GM19239 (cell line): ENCODE results near the gene TMEM222.
"Not testable (repeated sequence)": the region's sequence is repeated elsewhere in the genome, so short reads cannot be mapped to it uniquely, and the experiment has no call there.

Experiments used
- DNase-seq: peaks from one replicate; pipeline ENCODE4 v3.0.0; 2011; ENCODE audit warnings: low spot score; ENCODE audit not compliant: insufficient read length
- FAIRE-seq: peaks from 2 replicates; lab custom pipeline; 2011; peaks lifted over from hg19 to GRCh38; lab: Jason Lieb, UNC

TMEM222 gene

DNA sequence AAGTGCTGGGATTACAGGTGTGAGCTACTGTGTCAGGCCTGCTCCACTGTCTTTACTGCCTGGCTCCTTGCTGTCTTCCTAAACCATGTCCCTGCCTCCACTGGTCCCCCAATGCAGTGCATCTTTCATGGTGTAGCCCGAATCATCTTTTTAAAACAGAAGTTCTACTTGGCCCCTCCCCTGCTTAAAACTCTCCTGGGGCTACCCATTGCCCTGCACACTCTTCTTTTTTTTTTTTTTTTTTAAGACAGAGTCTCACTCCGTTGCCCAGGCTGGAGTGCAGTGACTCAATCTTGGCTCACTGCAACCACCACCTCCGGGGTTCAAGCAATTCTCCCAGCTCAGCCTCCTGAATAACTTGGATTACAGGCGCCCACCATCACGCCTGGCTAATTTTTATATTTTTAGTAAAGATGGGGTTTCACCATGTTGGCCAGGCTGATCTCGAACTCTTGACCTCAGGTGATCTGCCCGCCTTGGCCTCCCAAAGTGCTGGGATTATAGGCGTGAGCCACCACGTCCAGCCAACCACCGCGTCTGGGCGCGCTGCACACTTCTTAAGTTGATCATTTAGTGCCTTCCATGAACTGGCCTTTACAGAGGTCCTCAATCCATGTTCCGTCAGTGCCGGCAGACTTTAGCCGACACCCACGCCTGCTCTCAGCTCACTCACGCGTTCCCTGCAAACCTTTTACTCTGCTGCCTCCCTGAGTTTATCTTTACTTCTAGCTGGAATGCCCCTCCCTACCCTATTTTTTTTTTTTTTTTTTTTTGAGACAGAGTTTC is 50.3 kb downstream of the TMEM222 start:
- no peak for DNase-seq
- no peak for FAIRE-seq

DNA sequence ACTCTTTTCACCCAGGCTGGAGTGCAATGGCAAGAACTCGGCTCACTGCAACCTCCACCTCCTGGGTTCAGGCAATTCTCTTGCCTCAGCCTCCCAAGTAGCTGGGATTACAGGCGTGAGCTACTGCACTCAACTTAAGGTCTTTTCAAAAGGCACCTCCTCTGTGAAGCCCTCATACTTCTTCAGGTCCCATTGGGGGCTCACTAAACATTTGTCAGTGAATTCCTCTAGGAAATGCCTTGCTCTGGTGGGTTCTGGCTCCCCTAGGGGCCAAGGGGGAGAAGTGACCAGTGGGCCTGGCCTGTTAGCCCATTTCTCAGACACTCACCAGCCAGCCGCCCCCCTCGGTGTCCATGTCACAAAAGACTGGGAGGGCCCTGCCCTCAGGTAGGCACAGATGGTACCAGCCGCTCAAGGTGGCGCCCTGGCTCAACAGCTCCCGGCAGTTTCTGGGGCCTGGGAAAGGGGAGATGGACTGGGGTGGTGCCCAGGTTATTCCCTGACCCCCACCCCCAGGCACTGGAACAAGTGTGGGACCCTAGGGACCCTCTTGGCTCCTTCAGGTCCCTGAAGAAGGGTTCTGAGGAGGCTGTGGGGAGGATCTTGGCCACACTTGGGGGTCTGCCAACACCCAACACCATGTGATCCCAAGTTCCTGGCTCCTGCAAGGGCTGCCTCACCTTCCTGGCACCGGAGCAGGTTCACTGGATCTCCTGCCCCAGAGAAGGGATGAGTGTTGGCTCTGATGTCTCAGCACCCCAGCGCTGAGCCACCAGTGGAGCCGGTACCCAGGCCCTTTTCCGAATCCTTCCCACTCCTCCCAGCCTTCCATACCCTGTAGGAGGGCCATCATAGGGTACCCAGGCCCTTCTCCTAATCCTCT is 51.1 kb downstream of the TMEM222 start:
- FAIRE-seq, result no peak
- no peak for DNase-seq

DNA sequence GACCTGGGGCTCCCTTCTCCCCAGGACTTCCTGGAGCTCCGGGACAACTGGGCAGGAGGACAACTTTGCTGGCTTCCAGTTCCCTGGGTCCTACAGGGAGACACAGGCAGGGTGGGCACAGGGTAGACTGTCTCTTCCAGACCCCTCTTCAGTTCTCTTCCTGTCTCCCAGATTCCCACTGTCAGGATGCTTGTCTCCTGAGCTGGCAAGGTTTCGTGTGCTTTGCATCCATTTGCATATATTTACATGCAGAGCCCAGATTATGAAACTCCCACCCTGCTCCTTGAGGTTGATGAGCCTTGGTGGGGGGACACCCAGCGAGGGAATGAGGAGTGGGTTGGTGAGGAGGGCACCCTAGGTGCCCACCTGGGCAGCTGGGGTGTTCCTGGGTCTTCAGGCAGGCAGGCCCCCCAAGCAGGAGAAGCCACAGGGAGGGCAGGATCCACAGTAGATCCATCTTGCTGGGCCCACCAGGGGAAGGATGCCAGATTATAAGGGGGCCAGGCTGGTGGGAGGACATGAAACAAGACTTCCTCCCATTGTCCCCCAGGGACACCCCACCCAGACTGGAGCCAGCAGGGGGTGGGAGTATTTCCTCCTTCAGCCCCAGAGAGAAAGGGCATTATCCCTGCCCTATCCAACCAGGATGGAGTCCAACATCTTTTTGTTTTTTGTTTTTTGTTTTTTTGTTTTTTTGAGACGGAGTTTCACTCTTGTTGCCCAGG is 52.6 kb downstream of the TMEM222 start, which contains the start of gene FCN3:
Gene FCN3 (minus strand): TSS at position 463 of the 725 bp plus-strand sequence. CDS start 6 bp downstream, at position 457.
- DNase-seq, result no peak

DNA sequence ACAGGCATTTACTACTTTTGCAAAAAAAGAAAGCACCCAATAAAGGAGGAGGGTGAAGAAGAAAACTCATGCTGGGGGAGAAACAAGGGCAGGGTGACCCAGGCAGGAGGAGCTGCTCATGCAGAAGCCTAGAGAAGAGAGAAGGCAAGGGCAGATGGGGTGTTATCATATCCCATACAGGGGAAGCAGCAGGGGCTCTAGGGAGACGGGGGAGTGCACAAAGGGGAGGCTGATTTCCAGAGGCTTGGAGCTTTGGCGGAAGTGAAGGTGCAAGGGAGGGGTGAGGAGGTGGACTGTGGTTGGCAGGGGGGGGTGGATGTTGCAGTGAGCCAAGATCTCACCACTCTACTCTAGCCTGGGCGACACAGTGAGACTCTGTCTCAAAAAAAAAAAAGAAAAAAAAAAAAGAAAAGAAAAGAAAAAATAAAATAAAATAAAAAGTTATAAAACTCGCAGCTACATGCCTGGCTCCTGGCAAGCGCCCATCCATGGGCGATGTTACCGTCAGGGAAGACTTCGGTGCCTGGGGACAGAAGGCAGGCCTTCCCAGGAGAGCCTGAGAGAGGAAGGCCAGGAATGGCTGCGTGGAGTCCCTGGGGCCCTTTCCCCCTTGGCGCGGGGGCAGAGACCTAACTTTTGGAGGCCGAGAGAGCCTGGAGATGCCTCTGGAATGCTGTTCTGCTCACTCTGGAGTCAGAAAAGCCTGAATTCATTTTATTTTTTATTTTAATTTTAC is 56.0 kb downstream of the TMEM222 start:
- DNase-seq, result no peak
- FAIRE-seq, result no peak

More for the DNA sequence above, 52.6 kb downstream of the TMEM222 start, which contains the start of gene FCN3:
- FAIRE-seq, result no peak

DNA sequence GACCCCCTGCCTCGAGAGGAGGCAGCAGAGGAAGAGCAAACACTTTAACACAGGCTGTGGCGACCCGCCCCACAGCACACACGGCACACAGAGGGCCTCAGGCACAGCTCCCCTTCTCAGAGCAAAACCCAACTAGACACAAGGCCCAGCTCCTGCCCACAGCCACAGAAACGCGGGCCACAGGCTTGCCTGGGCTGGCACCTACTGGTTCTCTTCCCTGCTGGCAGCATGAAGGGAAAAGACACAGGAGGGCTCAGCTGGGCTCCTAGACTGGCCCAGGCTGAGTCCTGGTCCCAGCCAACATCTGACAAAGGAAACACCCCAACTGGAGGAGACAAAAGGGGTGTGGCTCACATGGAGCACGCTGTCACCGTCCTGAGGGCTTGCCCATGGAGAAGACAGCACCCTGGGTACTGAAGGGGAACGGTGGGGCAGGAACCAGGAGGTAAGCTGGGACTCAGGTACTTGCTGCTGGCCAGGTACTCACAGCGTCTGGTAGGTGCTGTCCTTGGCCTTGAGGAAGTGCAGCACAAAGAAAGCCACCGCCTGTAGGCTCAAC is 57.7 kb downstream of the TMEM222 start:
- DNase-seq, result no peak
- FAIRE-seq, result no peak

DNA sequence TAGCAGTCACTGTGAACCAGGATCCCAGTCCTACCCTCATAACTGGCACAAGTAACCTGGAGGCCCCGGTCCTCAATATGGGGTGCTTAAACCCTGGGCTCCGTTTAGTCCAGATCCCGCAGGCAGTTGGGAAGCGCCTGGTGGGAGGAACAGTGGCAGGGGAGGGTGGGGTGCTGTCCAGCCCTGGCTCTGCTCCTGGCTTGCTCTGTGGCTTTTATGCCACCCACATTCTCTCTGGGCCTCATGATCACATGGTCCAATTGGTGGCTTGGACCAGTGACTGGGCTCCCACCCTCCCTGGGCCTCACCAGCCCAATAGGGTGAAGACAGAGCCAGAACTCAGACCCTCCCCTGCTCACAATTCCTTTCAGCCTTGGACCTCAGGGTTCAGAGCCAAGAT is 58.3 kb downstream of the TMEM222 start:
- FAIRE-seq (no peak), DNase-seq (no peak)

DNA sequence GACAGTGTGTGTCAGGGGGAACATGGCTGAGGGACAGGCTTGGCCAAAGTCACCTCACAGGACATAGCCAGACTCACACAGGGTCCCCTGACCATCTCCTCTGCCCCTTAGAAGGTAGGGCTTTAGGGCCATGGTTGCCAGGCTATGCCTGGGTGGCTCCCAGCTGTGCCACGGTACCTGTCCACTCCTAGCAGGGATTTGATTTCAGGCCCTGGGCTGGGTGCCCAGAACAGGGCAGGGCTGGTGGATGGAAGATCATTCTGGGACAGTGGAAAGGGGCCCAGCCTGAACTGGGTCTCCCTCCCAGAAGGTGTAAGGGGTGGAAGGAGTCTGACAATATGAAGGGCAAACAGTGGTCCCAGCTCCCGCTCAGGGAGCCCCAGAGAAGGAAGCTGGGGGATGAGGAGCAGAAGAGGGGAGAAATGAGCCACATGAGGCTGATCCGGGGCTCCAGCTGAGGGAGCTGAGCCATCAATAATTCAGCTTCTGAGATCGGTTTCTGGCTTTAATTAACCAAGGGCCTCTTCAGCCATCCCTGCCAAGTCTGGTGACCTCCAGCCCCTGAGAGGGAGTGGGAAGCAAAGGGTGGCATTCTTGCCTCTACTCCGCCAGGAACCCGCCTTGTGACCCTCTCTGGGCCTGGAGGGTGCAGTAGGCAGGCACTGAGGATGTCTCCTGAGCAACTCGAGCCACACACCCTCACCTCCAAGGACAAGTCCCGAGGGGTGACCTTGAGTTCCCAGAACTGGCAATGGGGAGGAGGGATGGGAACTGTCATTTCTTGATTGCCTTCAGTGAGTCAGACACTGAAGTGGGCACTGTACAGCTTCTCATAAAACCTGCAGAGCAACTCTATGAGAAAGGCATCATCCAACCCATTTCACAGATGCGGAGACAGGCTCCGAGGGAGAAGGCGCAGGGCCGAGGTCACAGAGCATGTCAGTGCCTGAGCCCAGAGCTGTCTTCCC is 59.1 kb downstream of the TMEM222 start:
- FAIRE-seq, result no peak
- DNase-seq, result no peak

DNA sequence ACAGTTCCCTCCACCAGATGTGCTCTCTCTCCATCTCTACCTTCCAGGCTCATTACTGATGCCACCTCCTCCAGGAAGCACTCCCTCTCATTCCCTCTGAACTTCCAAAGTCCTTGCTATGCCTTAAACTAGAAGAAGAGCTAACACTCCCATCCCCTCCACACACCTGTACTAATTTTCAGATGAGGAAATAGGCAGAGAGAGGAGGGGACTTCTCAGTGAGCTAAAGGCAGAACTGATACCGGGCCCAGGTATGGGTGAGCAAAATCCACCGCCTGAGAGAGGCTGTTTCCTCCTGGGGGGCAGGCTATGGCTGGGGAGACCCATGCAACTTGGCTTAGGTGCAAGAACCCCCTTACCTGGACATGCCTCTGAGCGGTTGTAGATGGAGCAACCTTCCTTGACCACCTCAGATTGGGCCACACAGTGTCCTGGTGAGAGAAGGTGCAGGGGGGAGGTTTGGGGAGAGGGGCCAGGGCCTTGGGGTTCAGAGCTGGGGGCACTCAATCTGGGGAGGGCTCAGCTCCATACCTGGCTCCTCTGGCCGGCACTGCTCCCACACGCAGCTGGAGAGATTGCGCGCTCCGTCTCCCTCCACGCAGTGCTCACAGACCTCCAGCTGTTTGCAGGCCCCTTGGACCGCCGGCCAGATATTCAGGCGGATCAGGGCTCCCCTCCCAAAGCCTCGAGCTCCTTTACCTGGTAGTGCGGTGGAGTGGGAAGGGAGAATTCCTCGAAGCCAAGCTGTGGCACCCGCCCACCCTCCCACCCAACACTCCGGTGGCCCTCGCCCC is 60.2 kb downstream of the TMEM222 start:
- no peak for FAIRE-seq
- no peak for DNase-seq

DNA sequence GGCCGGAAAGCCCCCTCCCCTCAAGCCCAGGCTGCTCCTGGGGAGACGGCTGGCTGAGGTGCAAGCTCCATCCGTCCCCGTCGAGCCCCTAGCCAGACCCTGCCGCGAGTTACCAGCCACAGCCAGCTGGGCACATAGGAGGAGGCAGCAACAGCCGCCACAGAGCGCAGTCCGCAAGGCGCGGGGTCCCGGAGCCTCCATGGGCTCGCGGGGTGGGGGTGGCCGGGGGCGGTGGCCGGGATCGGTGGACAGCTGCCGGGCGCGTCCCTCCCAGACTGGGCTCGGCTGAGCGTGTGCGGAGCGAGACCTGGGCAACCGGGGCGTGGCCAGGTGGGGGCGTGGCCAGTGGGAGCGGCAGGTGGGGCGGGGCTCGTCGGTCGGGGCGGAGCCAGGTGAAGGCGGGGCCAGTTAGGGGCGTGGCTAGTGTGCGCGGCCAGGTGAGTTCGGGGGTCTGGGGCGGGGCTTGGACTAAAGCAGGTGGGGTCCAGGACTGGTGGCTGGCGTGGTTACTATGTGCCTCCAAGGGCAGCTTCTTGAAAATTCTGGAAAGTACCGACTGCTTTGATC is 61.2 kb downstream of the TMEM222 start, which contains the start of gene CD164L2:
Gene CD164L2 (minus strand): TSS at position 295 of the 567 bp plus-strand sequence. CDS start 94 bp downstream, at position 201.
- DNase-seq (no peak), FAIRE-seq (no peak)

DNA sequence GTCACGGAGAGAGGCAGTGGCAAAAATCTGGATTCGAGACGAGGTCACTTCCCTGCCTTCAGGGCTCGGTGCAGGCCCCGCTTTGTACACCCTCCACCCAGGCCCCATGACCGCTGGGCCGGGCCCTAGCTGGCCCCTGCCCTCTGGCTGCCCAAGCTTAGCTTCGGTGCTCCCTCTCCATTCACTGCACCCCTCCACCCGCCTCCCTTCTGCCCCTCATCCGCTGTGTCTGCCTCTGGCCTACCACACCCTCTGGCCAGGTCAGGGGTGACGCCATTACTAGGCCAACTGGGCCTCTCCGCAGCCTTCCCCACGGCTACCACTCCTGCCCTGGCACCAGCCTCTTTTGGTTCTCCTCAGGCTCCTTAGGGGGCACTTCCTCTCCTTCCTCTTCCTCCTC is 61.7 kb downstream of the TMEM222 start:
- DNase-seq (no peak), FAIRE-seq (no peak)

DNA sequence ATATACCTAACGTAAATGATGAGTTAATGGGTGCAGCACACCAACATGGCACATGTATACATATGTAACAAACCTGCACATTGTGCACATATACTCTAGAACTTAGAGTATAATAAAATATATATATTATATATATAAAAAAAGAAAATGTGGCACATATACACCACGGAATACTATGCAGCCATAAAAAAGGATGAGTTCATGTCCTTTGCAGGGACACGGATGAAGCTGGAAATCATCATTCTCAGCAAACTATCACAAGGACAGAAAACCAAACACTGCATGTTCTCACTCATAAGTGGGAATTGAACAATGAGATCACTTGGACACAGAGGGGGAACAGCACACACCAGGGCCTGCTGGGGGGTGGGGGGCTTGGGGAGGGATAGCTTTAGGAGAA is 62.8 kb downstream of the TMEM222 start:
- not testable (repeated sequence) for DNase-seq, FAIRE-seq
